Body of pancreas (tissue), 4 donors: ENCODE results near the gene BLID.

Experiments
- CTCF ChIP-seq, 7 experiments: fragments of 450-650 bp in 4 of 7; fragments of 200-600 bp in 3 of 7; sonication (generic) in 3 of 7; IDR thresholded peaks; one replicate each; pipeline ENCODE4 v1.5.1; 2016 to 2019; ENCODE audit warnings: antibody characterized with exemption in 7 of 7
- POLR2A ChIP-seq, 3 donors: fragments of 450-650 bp; IDR thresholded peaks; one replicate each; pipeline ENCODE4 v1.6.1; 2016; ENCODE audit warnings: antibody characterized with exemption in 3 of 3, mild to moderate bottlenecking in 2 of 3

- no peak for TF ChIP-seq CTCF (IDR thresholded peaks at IDR 0.05)
- TF ChIP-seq POLR2A (IDR thresholded peaks at IDR 0.05) = no peak
These were observed 22.2 kb downstream of the BLID start for GRCh38 chr11:122093731-122094275.
